ENCODE data around the gene LYRM9. TPM values are rescaled to one million over a fixed set of nuclear protein-coding genes. Genes with fewer than 3 reads are reported as not detected.
"Not testable (repeated sequence)": the region's sequence is repeated elsewhere in the genome, so short reads cannot be mapped to it uniquely, and the experiment has no call there.

The LYRM9 gene
- total RNA-seq, 1 experiment from 2014 or later = 2.0 TPM

GRCh38 chr17:27873746-27874145, 19.4 kb downstream of the LYRM9 start:
- no peak for DNase-seq (ENCODE audit: low read depth)

DNA sequence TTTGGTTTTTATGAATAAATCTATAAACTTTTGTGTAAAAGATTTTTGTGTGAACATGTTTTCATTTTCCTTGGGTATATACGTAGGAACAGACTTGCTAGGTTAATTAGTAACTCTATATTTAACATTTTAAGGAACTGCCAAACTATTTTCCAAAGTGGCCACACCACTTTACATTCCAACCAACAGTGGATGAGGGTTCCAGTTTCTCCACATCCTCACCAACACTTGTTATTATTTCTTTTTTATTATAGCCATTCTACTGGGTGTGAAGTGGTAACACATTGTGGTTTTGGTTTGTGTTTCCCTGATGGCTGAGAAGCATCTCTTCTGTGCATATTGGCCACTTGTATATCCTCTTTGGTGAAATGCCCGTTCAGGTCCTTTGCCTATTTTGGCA, 20.0 kb downstream of the LYRM9 start:
- DNase-seq (ENCODE audit: low read depth) = no peak

DNA sequence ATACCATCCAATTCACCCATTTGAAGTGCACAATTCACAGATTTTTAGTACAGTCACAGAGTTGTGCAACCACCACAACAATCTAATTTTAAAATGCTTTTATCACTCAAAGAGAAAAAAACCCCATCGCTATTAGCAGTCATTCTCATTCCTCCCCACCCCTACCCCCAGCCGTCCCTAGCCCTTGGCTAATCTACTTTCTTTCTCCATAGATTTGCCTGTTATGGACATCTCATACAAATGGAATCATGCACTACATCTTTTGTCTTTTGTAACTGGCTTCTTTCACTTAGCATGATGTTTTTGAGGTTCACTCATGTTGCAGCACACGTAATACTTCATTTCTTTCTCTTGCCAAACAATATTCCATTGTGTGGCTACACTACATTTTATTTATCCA, 20.4 kb downstream of the LYRM9 start:
- DNase-seq (ENCODE audit: low read depth) = no peak

DNA sequence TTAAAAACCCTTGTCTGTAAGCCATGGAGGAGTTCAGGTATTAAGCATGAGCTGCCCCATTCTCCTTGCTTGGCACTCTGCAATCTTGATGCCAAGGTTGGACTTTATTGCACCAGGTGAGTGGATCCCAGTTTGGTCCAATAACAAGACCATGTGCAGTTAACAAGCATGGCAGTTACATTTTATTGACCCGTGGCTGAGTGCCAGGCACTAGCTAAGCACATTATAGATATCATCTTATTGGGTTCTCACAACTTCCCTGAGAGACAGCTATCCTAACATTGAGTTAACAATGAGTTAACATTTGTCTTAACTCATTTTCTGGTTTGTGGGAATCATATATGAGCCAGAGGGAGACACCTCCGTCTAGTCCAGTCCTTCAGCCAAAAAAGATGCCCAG, 21.8 kb downstream of the LYRM9 start:
- DNase-seq (ENCODE audit: low read depth) = no peak

DNA sequence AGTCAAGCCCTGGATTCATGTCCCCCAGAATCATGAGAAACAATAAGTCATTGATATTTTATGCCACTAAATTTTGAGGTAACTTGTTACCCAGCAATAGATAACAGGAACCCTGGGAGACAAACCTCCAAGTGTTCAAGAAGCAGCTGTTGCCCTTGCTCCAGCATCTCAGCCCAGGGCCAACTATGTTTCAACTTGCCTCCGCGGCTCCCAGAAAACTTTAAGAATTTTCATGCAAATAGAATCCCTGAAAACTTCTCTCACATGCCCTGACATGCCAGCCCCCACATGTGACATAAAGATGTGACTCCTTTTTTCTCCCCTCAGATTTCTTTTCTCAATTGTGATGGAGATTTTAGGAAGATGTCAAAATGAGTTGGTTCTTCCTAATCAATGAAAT, 22.8 kb downstream of the LYRM9 start:
- no peak for DNase-seq (ENCODE audit: low read depth)

- DNase-seq (ENCODE audit: low read depth) = no peak
These were observed 24.6 kb downstream of the LYRM9 start for GRCh38 chr17:27868565-27868964.

DNA sequence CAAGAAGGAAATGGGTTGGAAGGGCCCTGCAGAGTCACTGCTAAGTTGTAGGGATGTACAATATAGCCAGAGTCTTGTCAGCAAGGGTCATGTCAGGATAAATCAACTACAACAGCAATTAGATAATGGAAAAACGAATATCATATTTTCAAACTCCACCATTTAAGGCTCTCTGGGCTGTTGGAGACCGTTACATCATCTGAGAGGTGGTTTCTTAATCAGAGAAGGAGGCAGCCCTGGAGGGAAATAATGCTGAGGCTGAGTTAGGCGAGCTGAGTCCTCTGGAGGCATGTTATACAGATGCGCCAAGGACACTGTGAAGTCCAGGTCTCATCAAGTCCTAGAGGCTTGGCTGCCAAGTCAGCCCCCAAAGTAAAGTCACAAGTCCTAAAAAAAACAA, 30.3 kb downstream of the LYRM9 start:
- DNase-seq (ENCODE audit: low read depth) = no peak

DNA sequence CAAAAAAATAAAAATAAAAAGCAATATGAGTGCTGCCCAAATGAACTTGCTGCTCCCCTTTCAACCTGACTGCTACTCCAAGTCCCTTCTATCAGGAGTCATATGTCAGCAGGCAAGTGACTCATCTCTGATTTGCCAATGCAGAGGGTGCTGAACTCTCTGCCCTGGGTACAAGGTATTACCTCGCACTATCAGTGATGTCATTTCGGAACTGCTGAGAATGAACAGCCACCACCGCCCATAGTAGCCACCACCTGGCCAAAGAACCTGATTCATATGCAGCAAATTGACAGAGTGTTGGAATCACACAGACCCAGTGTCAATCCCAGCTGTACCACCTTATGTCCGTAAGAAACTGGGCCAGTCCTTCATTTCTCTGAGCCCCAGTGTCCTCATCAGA, 31.2 kb downstream of the LYRM9 start:
- peak; percentile 15 for DNase-seq (ENCODE audit: low read depth)

GRCh38 chr17:27860971-27861664, 32.0 kb downstream of the LYRM9 start:
- DNase-seq (ENCODE audit: low read depth) = no peak

GRCh38 chr17:27858621-27859305, 34.4 kb downstream of the LYRM9 start:
- no peak for DNase-seq (ENCODE audit: low read depth)

GRCh38 chr17:27856676-27857432, 36.3 kb downstream of the LYRM9 start:
- DNase-seq (ENCODE audit: low read depth) = no peak

- DNase-seq (ENCODE audit: low read depth) = no peak
These were observed 37.7 kb downstream of the LYRM9 start for GRCh38 chr17:27855454-27855853.

DNA sequence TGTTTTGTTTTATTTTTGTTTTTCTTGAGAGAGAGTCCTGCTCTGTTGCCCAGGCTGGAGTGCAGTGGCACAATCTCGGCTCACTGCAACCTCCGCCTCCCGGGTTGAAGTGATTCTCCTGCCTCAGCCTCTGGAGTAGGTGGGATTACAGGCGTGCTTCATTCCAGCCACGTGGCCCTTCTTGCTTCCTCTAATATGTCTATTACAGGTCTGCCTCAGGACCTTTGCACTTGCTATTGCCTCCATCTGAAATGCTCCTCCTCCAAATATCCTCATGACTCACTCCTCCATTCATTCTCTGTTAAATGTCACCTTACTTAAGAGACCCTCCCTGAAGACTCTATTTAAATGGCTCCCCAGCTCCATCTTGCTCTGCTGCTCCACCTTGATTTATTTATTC, 39.0 kb downstream of the LYRM9 start:
- no peak for DNase-seq (ENCODE audit: low read depth)

DNA sequence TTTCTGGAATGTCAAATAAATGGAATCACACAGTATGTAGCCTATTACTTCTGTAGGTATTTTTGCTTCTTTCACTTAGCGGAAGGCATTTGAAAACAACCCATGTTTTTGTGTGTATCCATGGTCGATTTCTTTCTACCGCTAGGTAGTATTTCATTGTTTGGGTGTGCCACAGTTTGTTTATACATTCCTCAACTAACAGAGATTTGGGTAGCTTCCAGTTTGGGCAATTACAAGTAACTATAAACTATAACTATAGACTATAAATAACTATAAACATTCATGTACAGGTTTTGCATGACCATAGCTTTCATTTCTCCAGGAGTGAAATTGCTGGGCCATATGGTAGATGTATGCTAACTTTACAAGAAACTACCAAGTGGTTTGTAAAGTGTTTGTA, 40.1 kb downstream of the LYRM9 start:
- DNase-seq (ENCODE audit: low read depth) = peak; percentile 7

- DNase-seq (ENCODE audit: low read depth) = no peak
These were observed 43.5 kb downstream of the LYRM9 start for GRCh38 chr17:27849474-27850185.

DNA sequence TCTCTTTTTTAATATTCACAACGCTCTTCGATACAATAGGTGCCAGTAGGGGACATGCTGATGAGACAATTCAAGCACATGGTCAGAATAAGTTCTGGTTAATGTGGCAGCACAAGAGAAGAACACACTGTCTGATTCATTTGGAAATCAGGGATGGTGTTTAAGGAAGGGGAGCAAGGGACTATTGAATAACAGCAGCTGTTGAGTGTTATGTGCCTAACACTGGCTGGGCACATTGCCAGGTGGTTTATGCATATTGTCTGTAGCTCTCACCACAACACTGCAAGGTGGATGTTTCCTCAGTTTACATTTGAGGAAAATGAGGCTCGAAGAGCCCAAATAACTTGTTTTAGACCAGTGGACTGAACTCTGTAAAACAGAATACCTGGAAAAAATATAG, 44.2 kb downstream of the LYRM9 start:
- no peak for DNase-seq (ENCODE audit: low read depth)

GRCh38 chr17:27846808-27847307, 46.3 kb downstream of the LYRM9 start:
- not testable (repeated sequence) for DNase-seq (ENCODE audit: low read depth)

DNA sequence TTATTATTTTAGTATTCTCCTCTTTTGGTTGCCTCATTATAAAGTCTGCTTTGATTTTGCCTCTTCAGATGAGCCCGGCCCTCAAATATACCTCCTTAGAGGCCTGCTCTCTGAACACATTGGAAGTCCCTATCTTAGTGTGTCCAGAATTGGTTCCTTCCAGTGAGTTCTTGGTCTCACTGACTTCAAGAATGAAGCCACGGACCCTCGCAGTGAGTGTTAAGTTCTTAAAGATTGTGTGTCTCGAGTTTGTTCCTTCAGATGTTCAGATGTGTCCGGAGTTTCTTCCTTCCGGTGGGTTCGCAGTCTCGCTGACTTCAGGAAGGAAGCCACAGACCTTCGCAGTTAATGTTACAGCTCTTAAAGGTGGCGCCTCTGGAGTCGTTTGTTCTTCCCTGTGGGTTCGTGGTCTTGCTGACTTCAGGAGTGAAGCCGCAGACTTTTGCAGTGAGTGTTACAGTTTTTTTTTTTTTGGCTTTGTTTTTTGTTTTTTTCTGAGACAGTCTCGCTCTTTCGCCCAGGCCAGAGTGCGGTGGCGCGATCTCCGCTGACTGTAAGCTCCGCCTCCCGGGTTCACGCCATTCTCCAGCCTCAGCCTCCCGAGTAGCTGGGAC, 47.0 kb downstream of the LYRM9 start:
- no peak for DNase-seq (ENCODE audit: low read depth)

- no peak for DNase-seq (ENCODE audit: low read depth)
These were observed 47.7 kb downstream of the LYRM9 start for GRCh38 chr17:27845264-27846041.

GRCh38 chr17:27840688-27841087, 52.5 kb downstream of the LYRM9 start:
- no peak for DNase-seq (ENCODE audit: low read depth)

DNA sequence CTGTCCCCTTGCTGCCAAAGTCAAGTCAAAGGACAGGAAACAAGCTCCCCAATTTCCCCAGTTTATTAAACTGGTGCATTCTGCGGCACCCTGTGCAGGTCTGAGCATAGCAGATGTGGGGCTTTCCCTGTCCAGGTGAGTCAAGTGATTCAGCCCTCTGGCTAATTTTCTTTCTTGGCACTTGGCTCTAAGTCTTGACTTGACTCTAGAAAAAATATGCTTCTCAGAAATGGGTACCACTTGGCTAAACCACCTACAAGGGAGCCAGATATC, 52.8 kb downstream of the LYRM9 start:
- not testable (repeated sequence) for DNase-seq (ENCODE audit: low read depth)
